HG03342 (cell line): ENCODE measurements around the gene WEE1.
"Not testable (repeated sequence)": the region's sequence is repeated elsewhere in the genome, so short reads cannot be mapped to it uniquely, and the experiment has no call there.

Experiments used
- ATAC-seq: cut with Tn5 transposase; IDR thresholded peaks from one replicate; pipeline ENCODE4 v1.9.1; 2021; ENCODE audit warnings: mild to moderate bottlenecking, moderate library complexity; ENCODE audit not compliant: unreplicated experiment

WEE1 gene

DNA sequence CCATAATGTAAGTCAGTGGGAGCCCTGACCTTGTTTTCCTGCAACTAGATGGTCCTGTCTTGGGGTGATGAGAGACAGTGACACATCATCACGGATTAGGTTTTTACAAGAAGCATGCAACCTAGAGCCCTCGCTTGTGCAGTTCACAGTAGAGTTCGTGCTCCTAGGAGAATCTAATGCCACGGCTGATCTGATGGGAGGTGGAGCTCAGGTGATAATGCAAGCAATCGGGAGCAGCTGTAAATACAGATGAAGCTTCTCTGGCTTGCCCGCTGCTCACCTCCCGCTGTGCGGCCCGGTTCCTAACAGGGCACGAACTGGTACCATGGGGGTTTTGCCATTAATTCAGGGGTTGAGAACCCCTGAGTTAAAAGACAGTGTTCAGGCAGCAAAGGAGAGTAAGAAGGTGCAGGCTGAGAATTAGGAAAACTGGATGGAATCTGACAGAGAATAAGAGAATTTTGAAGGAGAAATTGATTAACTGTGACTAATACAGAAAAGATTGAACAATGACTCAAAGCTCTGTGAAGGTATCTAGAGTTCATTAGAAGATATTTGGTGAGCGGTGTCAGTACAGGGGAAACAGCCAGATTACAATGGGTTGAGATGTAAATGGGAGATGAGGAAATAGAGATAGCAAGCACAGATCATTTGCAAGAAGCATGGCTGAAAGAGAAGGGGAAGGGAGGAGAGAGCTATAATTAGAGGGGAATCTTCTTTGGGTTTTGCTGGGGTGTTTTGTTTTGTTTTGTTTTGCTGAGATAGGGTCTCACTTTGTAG, 21.0 kb downstream of the WEE1 start:
- ATAC-seq: no peak

DNA sequence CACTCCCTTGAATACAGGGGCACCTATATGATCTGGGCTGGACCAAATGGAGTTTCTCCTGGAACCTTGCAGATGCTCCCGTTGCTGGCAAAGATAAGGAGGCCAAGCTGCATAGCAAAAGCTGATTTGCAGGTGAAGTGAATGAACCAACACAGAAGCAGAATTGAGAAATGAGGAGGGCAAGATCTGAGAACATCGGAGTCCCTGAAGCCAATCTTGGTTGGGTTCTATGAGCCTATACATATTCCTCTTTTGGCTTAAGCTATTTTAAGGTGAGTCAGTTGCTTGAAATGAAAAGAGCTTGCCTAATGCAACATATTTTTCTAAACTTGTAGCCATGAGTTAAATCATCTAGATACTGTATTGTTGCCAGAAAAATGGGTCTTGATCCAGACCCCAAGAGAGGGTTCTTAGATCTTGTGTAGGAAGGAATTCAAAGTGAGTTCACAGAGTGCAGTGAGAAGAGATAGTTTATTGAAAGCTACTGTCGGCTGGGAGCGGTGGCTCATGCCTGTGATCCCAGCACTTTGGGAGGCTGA, 23.5 kb downstream of the WEE1 start:
- ATAC-seq: no peak

DNA sequence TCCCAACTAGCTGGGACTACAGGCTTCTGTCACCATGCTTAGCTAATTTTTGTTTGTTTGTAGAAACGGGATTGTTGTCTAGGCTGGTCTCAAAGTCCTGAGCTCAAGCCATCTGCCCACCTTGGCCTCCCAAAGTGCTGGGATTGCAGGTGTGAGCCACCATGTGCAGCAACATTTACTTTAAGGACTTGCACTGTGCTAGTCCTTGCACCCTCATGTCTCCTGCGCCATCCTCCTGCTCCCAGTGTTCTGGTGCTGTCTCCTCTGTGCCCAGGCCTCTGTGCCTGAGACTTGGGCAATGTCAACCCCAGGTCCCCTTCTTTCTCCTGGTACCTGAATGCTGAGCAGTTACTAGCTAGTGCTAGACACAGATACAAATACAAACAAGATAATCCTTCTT, 26.7 kb downstream of the WEE1 start:
- ATAC-seq: no peak

DNA sequence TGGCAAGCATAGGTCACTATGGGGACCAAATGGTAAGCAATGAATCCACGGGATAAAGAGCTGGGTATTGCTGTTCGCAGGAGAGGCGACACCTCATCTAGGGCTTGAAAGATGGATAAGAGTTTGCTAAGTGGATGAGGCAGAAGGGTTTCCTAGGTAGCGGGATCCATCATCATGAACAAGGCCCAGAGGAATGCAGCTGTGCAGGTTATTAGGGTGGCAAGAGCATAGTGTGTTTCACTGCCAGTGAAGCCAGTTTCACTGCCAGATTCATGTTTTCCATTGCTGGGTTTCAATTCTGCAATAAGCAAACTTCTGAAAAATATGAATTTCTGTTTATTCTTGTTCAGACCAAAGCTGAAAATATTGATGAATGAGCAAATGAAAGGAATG, 27.2 kb downstream of the WEE1 start:
- ATAC-seq: peak; percentile 53

DNA sequence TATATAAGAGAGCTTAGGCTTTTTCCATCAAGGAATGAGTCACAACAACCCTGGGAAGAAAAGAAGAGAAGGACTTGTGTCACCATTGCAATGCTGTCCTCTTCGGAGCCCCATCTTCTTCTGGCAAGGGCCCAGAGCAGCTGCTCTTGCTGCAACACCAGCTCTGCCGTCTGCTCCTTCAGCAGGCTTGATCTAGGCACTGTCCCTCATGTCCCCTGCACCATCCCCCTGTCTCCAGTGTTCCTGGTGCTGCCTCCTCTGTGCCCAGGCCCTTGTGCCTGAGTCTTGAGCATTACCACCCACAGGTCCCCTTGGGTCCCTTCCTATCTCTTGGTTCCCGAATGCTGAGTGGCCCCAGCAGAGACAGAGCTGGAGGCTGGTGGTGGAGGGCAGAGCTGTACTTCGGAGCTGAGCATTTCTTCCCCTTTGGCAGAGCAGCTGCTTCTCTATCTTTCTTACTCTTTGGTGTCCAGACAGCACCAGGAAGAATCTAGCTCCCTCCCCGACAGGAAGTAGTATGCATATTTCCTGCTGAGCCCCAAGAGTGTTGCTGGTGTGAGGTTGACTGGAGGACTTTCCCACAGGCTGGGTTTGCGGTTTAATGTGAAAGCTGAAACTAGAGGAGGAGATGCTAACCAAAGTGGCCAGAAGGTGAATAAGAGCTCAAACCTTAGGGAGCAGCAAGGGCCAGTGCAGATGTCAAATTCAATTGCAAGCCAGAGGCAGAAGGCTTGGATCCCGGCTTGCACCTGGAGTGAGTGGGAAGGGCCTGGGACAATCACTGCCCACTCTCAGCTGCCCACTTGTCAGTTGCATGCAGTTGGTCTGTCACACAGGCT, 27.8 kb downstream of the WEE1 start:
- peak; percentile 75 for ATAC-seq

DNA sequence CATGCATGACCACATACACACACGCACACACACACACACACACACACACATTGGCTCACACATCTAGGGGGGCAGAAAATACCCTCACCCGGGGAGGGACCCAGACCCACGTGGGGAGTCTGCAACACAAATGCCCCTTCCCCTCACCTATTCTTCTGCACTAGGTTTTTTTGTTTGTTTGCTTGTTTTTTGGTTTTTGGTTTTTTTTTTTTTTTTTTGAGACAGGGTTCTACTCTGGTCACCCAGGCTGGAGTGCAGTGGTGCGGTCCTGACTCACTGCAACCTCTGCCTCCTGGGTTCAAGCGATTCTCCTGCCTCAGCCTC, 28.4 kb downstream of the WEE1 start:
- ATAC-seq: no peak

DNA sequence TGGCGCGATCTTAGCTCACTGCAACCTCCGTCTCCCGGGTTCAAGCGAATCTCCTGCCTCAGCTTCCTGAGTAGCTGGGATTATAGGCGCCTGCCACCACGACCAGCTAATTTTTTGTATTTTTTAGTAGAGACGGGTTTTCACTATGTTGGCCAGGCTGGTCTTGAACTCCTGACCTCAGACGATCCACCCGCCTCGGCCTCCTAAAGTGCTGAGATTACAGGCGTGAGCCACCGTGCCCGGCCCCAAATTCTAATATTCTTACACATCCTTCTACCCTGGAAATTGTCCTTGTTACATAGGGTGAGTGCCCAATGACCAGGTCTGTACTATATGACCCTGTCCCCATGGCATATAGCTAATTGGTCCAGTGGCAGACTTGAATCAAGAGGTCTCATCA, 29.7 kb downstream of the WEE1 start:
- ATAC-seq: not testable (repeated sequence)

DNA sequence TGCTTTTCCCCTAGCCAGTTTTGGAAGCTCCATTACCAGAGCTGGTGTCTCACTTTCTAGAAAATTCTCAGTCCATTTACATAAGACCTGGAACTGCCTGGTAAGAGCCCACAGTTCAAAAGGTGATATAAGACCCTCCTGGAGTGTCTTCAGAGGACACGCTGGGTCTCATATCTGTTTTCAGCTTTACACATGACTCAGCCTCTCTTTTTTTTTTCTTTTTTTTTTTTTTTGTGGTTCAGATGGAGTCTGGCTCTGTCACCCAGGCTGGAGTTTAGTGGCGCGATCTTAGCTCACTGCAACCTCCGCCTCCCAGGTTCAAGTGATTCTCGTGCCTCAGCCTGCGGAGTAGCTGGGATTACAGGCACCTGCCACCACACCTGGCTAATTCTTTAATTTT, 30.7 kb downstream of the WEE1 start:
- ATAC-seq: no peak

DNA sequence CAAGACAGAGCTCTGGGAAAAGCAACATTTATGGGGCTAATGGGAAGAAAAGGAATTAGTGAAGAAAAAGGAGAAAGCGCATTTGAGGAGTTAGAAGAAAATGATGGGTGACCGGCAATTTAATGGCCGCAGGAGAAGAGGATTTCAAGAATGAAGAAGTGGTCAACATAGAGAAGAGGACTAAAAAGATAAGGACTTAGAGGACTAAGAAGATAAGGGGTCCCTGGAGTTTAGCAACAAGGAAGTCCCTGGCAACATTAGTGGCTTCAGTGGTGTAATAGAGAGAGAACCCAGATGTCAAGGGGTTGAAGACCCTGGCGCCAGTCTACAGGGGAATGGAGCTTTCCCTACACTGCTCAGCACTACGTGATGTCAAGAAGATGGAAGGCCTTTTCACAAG, 32.3 kb downstream of the WEE1 start:
- ATAC-seq: no peak

DNA sequence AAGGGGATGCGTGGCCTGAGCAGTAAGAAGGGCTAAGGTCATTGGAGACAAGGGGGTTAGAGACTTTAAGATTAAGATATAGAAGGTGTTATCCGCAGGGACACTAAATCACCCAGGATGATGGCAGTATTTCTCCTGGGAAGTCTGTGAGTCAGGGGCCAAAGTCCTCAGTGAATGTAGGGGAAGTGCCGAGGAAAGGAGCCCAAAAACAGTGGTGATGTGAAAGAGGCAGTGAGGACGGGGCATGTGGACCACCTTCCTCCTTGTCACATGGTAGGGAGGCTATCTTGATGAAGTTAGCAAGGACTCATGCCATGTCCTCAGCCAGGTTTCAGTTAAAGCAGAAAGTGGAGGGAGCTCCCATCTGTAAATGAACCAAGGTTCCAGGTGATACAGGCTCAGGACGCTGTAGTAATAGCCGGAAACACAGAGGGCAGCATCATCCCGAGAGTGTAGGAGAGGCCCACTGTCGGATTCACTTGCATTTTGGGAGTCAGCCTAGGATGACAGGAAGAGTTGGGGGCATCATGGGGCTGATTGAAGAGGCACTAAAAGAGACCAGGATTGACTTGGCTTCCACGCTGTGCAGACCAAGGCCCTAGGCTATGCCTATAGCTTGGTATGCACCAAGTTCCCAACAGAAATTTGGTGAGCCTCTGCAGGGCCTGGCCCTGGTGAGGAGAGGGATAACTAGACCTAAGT, 33.5 kb downstream of the WEE1 start:
- no peak for ATAC-seq

DNA sequence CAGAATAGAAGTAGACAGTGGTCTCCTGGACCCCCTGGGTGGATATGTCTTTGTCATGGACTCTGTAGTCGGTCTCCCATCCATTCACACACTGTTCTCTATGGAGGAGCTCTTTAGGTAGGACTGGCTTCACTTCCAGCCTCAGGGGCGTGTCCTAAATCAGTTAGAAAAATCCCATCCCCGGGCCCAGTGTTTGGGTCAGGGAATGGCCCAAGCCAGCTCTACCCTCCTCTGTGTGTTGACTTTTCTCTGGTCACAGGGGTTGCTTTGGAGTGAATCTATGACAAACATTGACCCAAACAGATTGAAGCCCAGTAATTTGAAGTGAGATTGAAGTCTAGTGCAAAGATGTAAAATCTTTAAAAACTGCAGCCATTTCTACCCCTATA, 34.0 kb downstream of the WEE1 start:
- no peak for ATAC-seq

DNA sequence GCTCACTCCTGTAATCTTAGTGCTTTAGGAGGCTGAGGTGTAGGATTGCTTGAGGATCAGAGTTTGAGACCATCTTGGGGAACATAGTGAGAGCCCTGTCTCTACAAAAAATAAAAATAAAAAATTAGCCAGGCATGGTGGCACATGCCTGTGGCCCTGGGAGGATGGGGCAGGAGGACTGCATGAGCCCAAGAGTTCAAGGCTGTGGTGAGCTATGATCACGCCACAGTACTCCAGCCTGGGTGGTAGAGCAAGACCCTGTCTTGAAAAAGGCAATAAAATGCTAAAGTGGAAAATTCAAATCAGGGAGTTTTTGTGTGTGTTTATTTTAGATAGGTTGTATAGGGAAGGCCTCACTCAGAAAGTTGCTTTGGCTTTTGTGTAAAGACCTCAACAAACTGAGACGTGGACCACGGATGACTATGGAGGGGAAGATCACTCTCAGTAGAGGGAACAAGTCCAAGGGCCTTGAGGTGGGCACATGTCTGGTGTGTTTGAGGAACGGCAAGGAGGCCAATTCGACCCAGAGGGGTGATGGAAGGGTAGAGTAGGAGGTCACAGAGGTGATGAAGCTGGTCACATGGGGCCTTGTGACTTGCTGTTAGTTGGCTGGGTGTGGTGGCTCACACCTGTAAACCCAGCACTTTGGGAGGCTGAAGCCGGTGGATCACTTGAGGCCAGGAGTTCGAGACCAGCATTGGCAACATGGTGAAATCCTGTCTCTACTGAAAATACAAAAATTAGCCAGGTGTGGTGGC, 35.7 kb downstream of the WEE1 start:
- no peak for ATAC-seq

DNA sequence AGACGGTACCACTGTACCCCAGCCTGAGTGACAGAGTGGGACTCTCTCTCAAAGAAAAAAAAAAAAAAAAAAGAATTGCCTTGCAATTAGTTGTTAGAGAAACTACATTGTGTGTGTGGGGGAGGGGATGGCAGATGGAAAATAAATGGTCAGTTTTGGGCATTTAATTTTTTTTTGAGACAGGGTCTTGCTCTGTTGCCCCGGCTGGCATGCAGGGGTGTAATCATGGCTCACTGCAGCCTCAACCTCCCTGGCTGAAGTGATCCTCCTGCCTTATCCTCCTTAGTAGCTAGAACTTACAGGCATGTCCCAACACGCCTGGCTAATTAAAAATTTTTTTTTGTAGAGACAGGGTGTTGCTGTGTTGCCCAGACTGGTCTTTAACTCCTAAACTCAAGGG, 36.4 kb downstream of the WEE1 start:
- ATAC-seq: no peak

DNA sequence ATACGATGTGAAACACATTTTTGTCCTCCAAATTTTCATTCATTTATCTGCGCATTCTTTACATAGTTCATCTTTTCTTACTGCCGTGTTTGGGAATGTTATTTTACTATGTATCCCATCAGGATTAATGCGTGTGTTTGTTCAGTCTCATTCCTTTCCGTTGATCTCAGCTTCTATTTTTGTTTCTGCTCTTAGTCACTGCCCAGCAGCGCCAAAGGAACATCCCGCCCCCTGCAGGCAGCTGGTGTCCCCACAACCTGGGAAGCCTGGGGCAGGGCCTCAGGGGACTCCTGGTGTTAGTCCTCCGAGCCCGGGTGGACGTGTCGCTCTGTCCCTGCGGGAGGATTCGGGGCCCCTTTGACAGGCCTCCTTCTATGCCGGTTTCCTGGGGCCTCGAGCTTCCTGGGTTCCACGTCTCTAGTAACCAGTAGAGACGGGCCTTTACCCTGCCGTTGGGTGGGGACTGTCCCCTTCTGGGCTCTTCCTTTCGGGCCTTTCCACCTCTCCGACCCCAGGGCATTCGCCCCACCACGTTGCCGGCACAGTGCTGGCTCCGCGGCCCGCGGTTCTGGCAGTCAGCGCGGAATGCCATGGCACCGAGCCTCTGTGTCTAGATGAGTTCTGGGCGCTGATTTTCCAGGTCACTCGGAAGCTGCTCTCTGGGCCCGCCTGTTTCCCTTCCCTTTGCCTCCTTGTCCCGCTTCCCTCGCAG, 39.8 kb downstream of the WEE1 start:
- peak; percentile 42 for ATAC-seq

DNA sequence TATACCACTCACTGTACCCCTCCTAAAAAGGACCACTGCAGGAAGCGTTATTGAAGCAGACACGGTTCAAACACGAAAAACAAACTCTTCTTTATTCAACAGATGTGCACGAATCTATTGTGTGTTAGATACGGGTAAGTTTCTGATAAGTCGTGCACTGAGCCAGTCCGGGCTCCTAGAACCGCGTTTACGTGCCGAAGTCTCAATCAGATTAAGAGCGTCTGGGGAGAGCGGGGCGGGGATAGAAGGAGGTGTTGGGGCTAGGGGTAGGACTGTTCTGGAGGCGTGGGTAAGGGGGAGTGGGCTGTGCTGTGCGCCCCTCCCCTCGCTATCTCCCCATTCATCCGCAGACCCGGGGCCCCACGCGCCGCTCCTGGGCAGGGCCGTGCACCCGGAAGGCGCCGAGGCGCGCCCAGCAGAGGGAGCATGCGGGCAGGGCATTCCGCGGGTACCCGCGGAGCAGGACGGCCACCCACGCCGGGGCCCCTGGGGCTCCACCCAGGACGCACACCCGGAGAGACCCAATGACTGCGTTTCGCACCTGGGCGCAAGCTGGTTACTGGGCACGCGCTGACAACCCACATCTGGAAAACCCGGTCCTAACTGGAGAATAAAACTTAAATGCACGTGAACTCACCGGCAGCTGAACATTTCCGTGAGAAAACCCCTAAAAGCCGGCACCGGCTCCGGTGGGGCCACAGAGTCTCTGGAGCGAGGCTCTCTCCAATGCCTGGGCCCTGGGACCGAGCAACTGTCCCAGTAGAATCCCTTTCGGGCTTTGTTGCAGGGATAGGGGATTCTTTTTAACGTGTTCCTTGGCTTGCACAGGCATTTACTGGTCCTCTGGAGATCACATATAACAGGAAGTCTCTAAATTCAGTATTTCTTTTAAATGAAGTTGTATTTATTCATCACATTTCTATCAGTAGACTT, 40.6 kb downstream of the WEE1 start:
- ATAC-seq: peak; percentile 66

DNA sequence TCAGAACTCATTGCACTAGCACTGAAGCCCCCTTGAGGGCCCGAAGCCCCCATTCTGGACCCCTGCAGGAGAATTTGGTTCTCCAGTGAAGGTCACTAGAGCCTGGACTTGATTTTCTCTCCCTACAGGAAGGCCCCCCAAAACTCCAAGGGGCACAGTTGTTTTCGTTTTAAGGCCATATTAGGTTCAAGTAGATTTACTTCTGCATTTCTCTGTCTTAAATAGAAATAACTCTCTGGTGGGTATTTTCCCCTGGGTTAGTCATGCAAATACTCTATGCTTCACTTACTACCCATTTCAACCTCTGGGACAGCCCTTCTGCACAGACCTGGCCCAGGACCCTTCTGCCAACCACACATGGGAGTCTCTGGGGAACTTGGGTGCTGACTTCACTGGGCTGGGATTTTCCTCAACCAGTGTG, 41.6 kb downstream of the WEE1 start:
- peak; percentile 52 for ATAC-seq

DNA sequence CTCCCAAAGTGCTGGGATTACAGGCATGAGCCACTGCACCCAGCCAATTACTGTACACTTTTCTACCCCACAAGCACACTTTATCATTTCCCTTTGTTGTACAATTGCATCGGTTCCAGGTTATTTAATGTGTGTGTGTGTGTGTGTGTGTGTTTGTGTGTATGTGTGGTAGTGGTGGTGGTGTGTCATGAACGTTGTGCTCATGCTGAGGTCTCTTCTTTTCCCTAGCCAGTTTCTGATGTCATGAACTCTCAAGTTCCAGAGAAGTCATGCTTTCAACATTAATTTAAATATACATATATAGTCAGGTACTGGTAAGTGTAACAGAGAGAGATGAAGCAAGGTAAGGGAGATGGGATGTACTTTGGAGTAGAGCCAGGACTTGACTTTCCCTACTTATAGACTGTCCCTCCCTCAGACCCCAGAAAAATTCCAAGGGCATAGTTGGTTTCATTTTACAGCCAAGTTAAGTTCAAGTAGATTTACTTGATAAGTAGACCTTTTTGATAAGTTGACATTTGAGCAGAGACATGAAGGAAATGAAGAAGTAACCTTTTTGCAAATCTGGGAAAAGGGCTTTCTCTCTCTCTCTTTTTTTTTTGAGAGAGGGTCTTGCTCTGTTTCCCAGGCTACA, 42.7 kb downstream of the WEE1 start:
- ATAC-seq: no peak

DNA sequence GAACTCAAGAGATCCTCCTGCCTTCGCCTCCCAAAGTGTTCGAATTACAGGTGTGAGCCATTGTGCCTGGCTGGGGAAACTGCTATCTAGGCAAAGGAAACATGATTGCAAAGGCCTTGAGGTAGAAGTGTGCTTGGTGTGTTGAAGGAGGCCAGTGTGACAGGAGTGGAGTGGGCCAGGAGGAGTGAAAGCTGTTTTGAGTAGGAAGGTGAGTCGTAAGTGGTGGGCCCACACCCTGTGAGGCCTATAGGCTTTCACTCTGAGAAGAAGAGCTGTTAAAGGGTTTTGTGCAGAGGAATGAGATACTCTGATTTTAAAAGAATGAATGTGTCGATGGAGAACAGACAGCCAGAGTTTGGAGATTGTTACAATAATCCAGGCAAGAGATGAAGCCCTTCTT, 43.4 kb downstream of the WEE1 start:
- no peak for ATAC-seq

DNA sequence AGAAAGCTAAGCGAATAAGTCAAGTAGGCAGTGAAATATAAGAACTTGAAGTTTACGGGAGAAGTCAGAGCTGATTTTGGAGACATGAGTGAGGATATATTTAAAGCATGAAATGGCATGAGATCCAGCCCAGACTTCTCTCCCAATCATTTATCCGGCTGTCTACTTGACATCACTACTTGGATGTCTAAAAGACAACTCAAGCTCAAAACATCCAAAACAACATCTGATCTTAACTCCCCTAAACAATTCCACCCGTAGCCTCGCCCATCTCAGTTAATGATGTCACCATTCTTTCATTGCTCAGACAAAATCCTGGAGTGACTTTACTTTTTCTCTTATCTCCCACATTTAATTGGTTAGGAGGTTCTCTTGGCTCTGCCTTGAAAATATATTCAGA, 44.5 kb downstream of the WEE1 start:
- no peak for ATAC-seq
